Epithelial cell of proximal tubule (primary cell): ENCODE results near the gene MYOZ1. TPM values are rescaled to one million over a fixed set of nuclear protein-coding genes. Genes with fewer than 3 reads are reported as not detected.

Source experiments
- DNase-seq: peaks from one replicate; pipeline ENCODE4 v3.0.0-alpha.2; 2011; ENCODE audit warnings: low read depth
- H3K4me3 ChIP-seq: 2 replicates; pipeline ENCODE4 v1.5.1; 2011; ENCODE audit warnings: low read depth, mild to moderate bottlenecking, low read length
- total RNA-seq: library from RNA; depleted of rRNA; stranded (reverse); fragments of >200 nt; gene quantifications from 2 replicates; pipeline ENCODE4 v1.2.3, GENCODE V29; 2015
- TF ChIP-seq, protein P1 (sequence below): conservative IDR thresholded peaks from 2 replicates; pipeline ENCODE4 v1.5.1; 2012; ENCODE audit warnings: low read depth, mild to moderate bottlenecking, low read length

MYOZ1 gene
- total RNA-seq, 1 donor from 2014 or later: 1.1 TPM

DNA sequence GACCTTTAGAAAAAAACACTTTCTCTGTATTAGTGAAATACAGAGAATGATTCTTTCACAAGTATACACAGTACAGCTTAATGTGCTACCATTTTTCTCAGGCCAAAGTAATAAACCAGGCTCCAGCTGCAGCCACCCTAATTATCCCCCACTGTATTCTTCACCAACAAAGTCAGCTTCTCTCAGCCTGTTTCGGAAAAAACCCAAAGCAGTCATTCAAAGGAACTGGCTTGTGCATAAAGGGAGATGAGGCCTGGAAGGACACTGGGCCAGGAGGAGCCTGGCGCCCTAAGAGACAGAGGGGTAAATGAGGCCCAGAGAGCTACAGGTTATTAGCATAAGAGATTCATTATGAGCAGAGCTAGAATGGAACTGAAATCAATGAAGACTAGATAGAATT is 59.4 kb downstream of the MYOZ1 start:
- DNase-seq: no peak
- TF ChIP-seq, protein P1, sequence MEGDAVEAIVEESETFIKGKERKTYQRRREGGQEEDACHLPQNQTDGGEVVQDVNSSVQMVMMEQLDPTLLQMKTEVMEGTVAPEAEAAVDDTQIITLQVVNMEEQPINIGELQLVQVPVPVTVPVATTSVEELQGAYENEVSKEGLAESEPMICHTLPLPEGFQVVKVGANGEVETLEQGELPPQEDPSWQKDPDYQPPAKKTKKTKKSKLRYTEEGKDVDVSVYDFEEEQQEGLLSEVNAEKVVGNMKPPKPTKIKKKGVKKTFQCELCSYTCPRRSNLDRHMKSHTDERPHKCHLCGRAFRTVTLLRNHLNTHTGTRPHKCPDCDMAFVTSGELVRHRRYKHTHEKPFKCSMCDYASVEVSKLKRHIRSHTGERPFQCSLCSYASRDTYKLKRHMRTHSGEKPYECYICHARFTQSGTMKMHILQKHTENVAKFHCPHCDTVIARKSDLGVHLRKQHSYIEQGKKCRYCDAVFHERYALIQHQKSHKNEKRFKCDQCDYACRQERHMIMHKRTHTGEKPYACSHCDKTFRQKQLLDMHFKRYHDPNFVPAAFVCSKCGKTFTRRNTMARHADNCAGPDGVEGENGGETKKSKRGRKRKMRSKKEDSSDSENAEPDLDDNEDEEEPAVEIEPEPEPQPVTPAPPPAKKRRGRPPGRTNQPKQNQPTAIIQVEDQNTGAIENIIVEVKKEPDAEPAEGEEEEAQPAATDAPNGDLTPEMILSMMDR: no peak
- H3K4me3 ChIP-seq: no peak overlapping the region

Other genes starting within 250 kb of the MYOZ1 start
- gene ANXA7, start 227.4 kb downstream of the MYOZ1 start, total RNA-seq: 95.9 and 132 TPM in 2 replicates
- 0.80 and 1.1 TPM in 2 replicates for gene MSS51, start 207.9 kb downstream of the MYOZ1 start, total RNA-seq
- 15.5 and 21.9 TPM in 2 replicates for gene PPP3CB, start 145.4 kb downstream of the MYOZ1 start, total RNA-seq
- 13.7 and 17.2 TPM in 2 replicates for gene USP54, start 50.1 kb downstream of the MYOZ1 start, total RNA-seq
- gene SYNPO2L, start 14.6 kb upstream of the MYOZ1 start, total RNA-seq: not detected in 2 replicates
- 1.0 and 1.9 TPM in 2 replicates for gene AGAP5, start 56.6 kb upstream of the MYOZ1 start, total RNA-seq
- gene SEC24C, start 102.9 kb upstream of the MYOZ1 start, total RNA-seq: 54.3 and 66.1 TPM in 2 replicates
- gene CHCHD1, start 140.6 kb upstream of the MYOZ1 start, total RNA-seq: 62.5 and 89.8 TPM in 2 replicates
- gene ZSWIM8, start 144.1 kb upstream of the MYOZ1 start, total RNA-seq: 31.5 and 40.3 TPM in 2 replicates
- 10.3 and 12.3 TPM in 2 replicates for gene NDST2, start 170.1 kb upstream of the MYOZ1 start, total RNA-seq
- gene CAMK2G, start 233.1 kb upstream of the MYOZ1 start, total RNA-seq: 15.2 and 17.0 TPM in 2 replicates